Left ventricle myocardium inferior (tissue), 1 donor: ENCODE data around the gene CCR2. TPM values are rescaled to one million over a fixed set of nuclear protein-coding genes. Genes with fewer than 3 reads are reported as not detected.

Experiments used
- DNase-seq: peaks from one replicate; pipeline ENCODE4 v3.0.0-alpha.2; 2020
- H3K27ac ChIP-seq: fragments of 200-600 bp; replicated peaks from 2 replicates; pipeline ENCODE4 v1.8.0; 2021
- H3K27me3 ChIP-seq: fragments of 200-600 bp; 2 replicates; pipeline ENCODE4 v1.8.0; 2021; ENCODE audit warnings: low read depth
- H3K36me3 ChIP-seq: fragments of 200-600 bp; 2 replicates; pipeline ENCODE4 v1.8.0; 2021
- H3K4me1 ChIP-seq: fragments of 200-600 bp; 2 replicates; pipeline ENCODE4 v1.8.0; 2021
- H3K4me3 ChIP-seq: fragments of 200-600 bp; 2 replicates; pipeline ENCODE4 v1.8.0; 2021; ENCODE audit warnings: mild to moderate bottlenecking, moderate library complexity
- H3K9me3 ChIP-seq: fragments of 200-600 bp; replicated peaks from 2 replicates; pipeline ENCODE4 v1.8.0; 2021
- CTCF ChIP-seq: fragments of 200-600 bp; IDR thresholded peaks from 2 replicates; pipeline ENCODE4 v1.8.0; 2021; ENCODE audit warnings: antibody characterized with exemption, mild to moderate bottlenecking, borderline replicate concordance
- intact Hi-C: fragments of 100-400 bp; cut with micrococcal nuclease; formaldehyde crosslinking; loops from one replicate; pipeline ENCODE4 v1.11.0; 2022
- total RNA-seq: library from RNA; stranded (reverse); fragmentation: NEBNext Ultra II Directional; extraction: Animal tissue kit (Norgen Biotek cat#: 25700); gene quantifications from one replicate; pipeline ENCODE4 v1.2.1, GENCODE V29; 2021
- donor health status: DM: no; HTN: yes; CAD: no; lungs with severe emphysema.

The CCR2 gene
- total RNA-seq, 1 donor from 2014 or later: 0.63 TPM

DNA sequence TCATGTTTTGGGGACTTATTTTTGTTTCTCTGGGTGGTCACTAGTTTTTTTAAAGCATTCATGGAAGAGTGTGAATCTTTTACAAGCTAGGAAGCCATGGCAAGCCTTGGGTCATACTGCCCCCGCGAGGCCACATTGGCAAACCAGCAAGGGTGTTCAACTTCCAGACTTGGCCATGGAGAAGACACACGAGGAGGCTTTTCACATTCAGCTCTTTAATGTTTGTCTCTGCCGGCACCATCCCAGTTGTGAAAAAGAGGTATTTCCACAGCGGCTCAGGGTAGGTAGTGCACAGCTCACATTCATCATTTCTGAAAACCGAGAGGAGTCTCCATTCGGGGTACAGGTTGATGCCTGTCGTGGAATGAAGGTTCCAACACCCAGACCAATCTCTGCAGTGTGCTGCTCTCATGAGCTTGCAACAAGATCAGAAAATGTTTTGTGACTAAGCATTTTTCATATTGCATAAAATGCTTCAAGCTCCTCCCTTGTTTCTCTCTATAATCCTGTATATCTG is 24.6 kb downstream of the CCR2 start:
- H3K4me3 ChIP-seq: no peak overlapping the region
- no peaks in the 10 kb centered on the region for H3K36me3 ChIP-seq
- TF ChIP-seq CTCF: peak; percentile 70
- DNase-seq: peak; percentile 46
- H3K27me3 ChIP-seq: peaks cover 14% of the 10 kb centered on the region
- H3K4me1 ChIP-seq: peaks cover 19% of the 10 kb centered on the region
- intact Hi-C loops: no loop called here
- H3K27ac ChIP-seq: no peak overlapping the region
- H3K9me3 ChIP-seq: no peaks in the 10 kb centered on the region

DNA sequence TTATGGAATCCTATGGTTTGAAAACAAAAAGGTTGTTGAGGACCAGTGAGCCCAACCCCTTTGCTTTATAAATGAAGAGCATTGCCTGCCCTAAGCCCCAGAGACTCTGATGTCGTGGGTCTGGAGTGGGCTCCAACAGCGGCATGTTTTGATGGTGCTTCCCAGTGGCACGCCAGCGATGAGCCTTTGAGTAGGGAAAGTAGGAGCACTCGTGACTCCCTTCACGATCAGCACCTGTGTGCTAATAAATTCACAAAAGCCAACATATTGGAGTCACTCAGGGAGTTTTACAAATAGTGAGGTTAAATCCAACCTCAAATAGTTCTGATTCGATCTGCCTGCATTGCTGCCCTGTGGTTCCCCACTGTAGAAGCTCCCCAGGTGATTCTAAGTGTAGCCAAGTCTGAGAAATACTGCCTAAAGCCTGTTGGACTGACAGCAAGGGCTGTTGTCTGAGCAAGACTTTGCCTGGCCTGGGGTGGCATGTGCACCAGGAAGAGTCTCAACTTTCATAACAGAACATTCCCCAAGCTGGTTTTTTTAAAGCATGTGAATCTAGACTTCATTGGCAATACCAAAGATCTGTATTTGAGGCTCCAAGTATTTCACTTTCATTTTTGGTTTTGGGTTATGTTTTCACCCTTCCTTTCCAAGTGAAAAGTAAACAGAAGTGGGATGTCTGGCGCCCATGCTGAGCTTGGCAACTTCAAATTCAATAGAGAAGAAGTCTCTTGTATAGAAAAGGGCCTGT is 26.7 kb downstream of the CCR2 start:
- TF ChIP-seq CTCF: no peak
- peaks cover 19% of the 10 kb centered on the region for H3K4me1 ChIP-seq
- intact Hi-C loops: no loop called here
- H3K4me3 ChIP-seq: no peak overlapping the region
- H3K36me3 ChIP-seq: no peaks in the 10 kb centered on the region
- H3K27ac ChIP-seq: no peak overlapping the region
- no peaks in the 10 kb centered on the region for H3K27me3 ChIP-seq
- no peak for DNase-seq
- no peaks in the 10 kb centered on the region for H3K9me3 ChIP-seq

DNA sequence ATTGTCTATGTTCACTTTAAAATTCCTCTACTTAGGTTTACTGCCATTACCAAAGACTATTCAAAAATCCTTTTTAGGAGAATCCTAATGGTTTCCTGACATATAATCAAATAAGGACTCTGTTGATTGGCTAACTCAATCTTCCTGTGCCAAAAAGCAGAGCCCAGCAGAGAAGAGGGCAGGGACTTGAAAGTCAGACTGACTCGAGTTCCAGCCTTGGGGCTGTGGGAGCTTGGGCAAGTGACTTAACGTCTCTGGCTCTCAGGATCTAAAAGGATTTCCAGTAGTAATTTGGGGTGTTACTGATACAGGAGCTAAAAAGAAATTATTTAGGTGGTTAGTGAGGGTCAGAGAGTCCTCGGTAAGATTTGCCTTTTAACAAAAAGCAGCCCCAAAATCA is 27.7 kb downstream of the CCR2 start:
- Histone ChIP-seq H3K27ac (no peak overlapping the region), H3K27me3 (no peaks in the 10 kb centered on the region), H3K36me3 (no peaks in the 10 kb centered on the region), H3K9me3 (no peaks in the 10 kb centered on the region), H3K4me3 (no peak overlapping the region), H3K4me1 (peaks cover 19% of the 10 kb centered on the region)
- intact Hi-C loops: no loop called here
- DNase-seq: no peak
- TF ChIP-seq CTCF: no peak

- DNase-seq: no peak
- intact Hi-C loops: no loop called here
These were observed 29.5 kb downstream of the CCR2 start for GRCh38 chr3:46383211-46383950.

GRCh38 chr3:46383951-46384330 is 30.0 kb downstream of the CCR2 start:
- TF ChIP-seq CTCF: no peak
- intact Hi-C loops: no loop called here
- Histone ChIP-seq H3K4me3 (no peak overlapping the region), H3K27me3 (no peaks in the 10 kb centered on the region), H3K4me1 (peaks cover 19% of the 10 kb centered on the region), H3K27ac (no peak overlapping the region), H3K36me3 (no peaks in the 10 kb centered on the region), H3K9me3 (no peaks in the 10 kb centered on the region)
- no peak for DNase-seq

More at GRCh38 chr3:46383211-46383950, 29.5 kb downstream of the CCR2 start:
- Histone ChIP-seq H3K27me3 (no peaks in the 10 kb centered on the region), H3K36me3 (no peaks in the 10 kb centered on the region), H3K4me3 (no peak overlapping the region), H3K4me1 (peaks cover 19% of the 10 kb centered on the region), H3K27ac (no peak overlapping the region), H3K9me3 (no peaks in the 10 kb centered on the region)
- no peak for TF ChIP-seq CTCF
